GM04504 (cell line): ENCODE data around the gene WBP1L.
A peak's percentile ranks its signal among the peaks of the same experiment; 100 is the strongest.
"Not testable (repeated sequence)": the region's sequence is repeated elsewhere in the genome, so short reads cannot be mapped to it uniquely, and the experiment has no call there.

Experiments
- DNase-seq: peaks from one replicate; pipeline ENCODE4 v3.0.0-alpha.2; 2012; ENCODE audit warnings: low read depth

WBP1L gene

DNA sequence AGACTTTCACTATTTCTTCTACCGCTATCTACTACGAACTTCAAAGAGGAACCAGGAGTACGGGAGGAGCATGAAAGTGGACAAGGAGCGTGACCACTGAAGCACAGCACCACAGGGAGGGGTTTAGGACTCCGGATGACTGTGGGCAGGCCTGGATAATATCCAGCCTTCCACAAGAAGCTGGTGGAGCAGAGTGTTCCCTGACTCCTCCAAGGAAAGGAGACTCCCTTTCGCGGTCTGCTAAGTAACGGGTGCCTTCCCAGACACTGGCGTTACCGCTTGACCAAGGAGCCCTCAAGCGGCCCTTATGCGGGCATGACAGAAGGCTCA lies 15.2 kb downstream of the WBP1L start:
- not testable (repeated sequence) for DNase-seq

DNA sequence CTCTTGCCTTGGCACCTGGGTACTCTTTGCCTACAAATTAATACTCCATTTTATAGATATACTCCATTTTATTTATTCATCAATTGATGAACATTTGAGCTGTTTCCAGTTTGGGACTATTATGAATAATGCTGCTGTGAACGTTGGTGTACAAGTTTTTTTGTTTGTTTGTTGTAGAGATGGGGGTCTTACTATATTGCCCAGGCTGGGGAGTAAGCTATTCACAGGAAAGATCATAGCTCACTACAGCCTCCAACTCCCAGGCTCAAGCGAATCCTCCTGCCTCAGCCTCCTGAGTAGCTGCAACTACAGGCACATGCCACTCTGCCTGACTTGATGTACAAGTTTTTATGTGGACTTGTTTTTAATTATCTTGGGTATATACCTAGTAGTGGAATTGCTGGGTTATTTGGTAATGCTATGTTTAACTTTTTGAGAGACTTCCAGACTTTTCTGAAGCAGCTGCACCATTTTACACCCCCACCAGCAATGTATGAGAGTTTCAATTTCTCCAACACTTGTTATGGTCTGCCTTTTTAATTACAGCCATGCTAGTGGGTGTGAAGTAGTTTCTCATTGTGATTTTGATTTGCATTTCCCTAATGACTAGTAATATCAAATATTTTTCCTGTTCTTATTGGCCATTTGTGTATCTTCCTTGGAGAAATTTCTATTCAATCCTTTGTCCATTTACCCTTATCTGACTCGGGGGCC lies 15.9 kb downstream of the WBP1L start:
- DNase-seq, result no peak

- DNase-seq, result no peak
Observed at GRCh38 chr10:102761981-102762380, 18.2 kb downstream of the WBP1L start.

DNA sequence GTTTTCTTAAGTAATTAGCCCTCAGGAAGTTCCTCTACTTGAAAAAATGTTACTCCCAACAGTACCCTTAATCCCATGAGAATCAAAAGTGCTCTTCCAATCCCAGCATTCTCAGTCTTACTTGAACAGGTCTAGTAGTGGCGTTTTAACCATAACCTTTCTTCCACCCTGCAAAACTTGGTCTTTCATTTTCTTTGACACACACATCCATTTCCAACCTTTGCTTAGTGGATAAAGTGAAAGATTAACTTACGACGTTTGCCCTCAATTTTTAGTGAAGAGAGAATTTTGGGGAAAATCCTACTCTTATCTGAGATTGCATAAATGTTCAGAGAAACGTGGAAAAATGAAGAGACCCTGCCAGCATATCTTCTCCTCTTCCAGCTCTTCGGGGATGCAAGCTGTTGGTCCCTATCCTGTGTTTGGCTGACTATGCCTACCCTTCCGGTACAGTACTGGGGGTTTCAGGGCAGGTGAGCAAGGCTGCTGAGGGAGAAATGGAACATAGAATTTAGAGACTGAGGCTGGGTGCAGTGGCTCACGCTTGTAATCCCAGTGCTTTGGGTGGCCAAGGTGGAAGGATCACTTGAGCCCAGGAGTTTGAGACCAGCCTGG lies 18.8 kb downstream of the WBP1L start:
- DNase-seq, result no peak

DNA sequence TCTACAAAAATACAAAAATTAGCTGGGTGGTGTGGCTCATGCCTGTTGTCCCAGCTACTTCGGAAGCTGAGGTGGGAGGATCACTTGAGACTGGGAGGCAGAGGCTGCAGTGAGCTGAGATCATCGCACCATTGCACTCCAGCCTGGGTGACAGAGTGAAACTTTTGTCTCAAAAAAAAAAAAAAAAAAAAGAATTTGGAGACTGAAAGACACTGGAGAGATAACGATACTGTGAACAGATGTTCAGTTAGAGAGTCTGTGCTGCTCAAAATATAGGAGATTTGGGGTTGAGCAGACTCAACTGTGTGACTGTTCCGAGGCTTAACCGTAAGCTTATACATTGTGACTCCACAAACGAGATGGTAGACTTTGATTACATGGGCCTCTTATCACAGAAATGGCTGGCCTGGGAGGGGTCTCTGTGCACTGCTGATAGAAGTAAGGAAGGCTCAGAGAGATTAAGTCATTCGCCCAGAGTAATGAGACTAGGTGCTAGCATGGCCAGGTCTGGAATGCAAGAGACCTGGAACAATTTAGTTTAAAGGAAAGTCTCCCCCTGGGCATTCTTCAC lies 19.4 kb downstream of the WBP1L start:
- DNase-seq, result no peak

- peak; percentile 83 for DNase-seq
Observed at GRCh38 chr10:102764470-102765161, 20.9 kb downstream of the WBP1L start.

- DNase-seq, result no peak
Observed at GRCh38 chr10:102765336-102765735, 21.6 kb downstream of the WBP1L start.

DNA sequence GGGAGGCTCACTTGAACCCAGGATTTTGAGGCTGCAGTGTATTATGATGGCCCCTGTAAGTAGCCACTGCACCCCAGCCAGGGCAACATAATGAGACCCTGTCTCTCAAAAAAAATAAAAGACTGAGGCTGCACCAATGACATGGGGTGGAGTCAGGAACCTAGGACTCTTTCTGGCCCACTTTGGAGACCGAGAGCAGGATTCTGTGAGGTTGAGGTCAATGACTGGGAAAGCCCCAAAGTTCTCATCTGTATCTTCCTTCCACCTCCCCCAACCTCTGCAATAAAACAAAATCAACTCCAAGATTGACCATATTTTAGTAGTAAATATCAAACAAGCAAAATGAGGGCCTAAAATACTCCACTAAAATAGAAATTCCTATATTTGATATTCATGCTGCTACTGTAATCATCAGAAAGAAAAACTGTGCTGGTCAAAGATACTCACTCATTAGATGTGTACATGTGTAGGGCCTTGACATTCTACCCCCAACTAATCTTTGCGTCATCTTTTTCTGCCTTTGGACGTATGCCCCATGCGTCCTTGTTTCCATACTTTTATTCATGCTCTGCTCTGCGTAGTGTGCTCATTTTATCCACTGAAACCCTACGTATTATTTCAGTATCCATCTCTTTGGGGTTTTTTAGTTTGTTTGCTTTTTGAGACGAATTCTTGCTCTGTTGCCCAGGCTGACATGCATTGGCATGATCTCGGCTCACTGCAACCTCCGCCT lies 23.8 kb downstream of the WBP1L start:
- DNase-seq, result no peak

DNA sequence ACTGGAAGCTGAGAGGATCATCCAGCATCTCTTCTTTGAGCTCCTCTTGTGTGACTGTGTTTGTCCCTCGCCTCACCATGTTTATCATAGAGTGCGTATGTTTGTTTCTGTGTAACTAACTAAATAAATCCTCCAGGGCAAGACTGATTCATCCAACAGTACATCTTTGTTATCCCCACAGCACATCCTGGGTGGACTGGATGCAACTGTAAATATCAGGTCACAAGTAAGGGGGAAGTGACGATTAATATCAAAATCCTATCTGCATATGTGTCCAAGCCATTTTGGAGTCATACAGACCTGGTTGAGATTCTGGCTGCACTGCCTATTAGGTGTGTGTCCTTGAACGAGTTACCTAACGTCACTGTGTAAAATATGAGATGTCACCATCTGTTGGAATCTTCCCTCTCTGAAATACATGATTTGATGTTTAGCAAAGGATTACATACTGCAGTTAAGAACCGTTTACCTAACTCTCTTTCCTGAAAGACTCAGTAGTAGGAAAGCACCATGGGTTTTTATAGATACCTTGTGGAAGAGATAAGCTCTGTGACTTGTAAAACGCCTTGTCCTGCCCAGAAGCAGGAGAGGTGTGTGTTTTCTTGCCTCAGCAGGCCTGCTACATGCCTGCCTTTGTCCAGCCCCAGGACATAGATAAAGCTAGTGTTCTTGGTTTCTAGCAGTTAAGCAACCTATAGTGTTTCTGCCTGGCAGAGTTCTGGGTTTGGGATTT lies 25.8 kb downstream of the WBP1L start:
- DNase-seq, result no peak

DNA sequence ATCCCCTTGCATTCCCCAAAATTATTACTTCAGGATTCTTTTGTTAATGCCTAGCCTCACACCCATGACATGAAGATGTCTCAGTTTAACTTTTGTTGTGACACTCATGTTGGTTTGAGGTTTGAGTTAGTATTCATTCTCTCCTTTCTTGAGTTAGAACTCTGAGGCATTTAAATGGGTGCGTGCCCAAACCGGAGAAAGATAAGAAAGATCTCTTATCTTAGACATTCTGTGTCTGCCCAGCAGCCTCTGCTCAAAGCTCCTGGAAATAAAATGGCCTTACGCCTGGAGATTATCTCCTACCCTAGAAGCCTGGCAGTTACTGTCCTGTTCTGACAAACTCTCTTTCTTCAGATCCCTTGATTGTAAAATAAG lies 26.3 kb downstream of the WBP1L start:
- DNase-seq, result no peak

- DNase-seq, result no peak
Observed at GRCh38 chr10:102770792-102771191, 27.0 kb downstream of the WBP1L start.

DNA sequence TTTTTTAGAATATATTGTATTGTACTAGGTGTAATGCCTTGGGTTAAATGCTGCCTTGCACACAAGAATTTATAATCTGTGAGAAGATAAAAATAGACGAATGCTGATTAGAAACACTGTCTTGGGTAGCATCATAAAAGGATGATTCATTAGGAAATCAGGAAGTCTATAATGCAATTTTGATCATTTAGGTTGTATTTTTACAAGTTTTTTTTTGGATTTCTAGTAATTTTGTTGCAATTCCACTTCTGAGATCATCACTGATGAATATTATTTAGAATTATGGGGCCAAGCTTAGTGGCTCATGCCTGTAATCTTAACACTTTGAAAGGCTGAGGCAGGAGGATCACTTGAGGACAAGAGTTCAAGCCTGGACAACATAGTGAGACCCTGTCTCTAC lies 29.6 kb downstream of the WBP1L start:
- no peak for DNase-seq

- DNase-seq, result no peak
Observed at GRCh38 chr10:102773986-102774385, 30.2 kb downstream of the WBP1L start.

DNA sequence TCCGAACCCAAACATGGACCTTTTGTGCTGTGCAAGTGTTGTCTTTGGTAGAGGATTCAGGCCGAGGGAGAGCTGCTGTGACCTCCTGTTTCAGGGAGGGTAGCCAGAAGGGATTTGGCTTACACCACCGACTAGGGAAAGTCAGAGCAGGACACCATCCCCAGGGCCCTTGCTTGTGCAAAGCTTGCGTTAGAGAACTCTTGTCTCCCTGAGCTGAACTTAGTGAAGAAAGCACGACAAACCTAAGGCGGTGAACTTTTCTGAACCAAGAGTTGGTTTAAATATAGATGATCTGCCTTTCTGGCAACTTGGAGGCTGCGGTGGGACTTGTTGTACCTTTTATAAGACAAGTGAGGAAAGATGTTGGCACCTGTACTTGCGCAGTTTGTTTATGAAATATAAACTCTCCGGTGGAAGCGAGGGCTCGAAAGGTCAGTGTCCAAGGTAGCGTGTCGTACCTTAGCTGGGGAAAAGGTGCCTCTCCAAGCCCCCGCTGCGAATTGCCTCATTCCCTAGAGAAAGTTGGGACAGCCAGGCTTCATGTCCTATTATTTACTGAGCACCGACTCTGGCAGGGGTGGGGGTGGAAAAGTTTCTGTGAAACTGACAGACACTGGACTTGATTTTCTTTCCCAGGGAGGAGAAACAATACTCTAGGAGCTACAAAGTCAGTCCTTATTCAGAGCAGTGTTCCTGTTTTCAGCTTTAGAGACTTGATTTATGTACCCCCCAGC lies 31.6 kb downstream of the WBP1L start:
- no peak for DNase-seq

- DNase-seq, result no peak
Observed at GRCh38 chr10:102775935-102776669, 32.4 kb downstream of the WBP1L start.

GRCh38 chr10:102776779-102777456 lies 33.2 kb downstream of the WBP1L start:
- peak; percentile 93 for DNase-seq

- no peak for DNase-seq
Observed at GRCh38 chr10:102777711-102778453, 34.1 kb downstream of the WBP1L start.

GRCh38 chr10:102778781-102779180 lies 35.0 kb downstream of the WBP1L start:
- no peak for DNase-seq
